Retinal pigment epithelial cell (primary cell): ENCODE results near the gene AAK1.
"Not testable (repeated sequence)": the region's sequence is repeated elsewhere in the genome, so short reads cannot be mapped to it uniquely, and the experiment has no call there.

Experiments used
- DNase-seq: peaks from one replicate; pipeline ENCODE4 v3.0.0-alpha.2; 2010; ENCODE audit warnings: low read depth
- H3K4me3 ChIP-seq: 2 replicates; pipeline ENCODE4 v1.5.1; 2011; ENCODE audit warnings: mild to moderate bottlenecking, low read length, control low read depth, moderate library complexity
- TF ChIP-seq, protein P1 (sequence below): conservative IDR thresholded peaks from 2 replicates; pipeline ENCODE4 v1.5.1; 2011; ENCODE audit warnings: low read depth, low read length, control low read depth, inconsistent platforms

AAK1 gene

DNA sequence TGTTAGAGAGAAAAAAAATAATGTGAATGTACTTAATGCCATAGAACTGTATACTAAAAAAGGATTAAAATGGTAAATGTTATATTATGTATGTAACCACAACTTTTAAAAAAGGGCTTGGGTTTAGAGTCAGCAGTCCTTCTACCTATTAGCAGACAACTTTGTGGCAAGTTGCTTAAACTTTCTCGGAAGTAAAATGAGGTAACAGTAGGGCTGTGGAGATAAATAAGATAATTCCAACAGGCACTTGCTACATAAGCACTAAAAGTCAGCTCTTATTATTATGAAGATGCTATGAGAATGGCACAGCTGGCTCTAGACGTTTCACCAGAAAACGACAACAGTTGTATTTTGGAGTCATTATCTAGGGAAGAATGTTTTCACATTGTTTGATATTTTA lies 31.3 kb downstream of the AAK1 start:
- no peak for DNase-seq
- H3K4me3 ChIP-seq, result no peak overlapping the region
- TF ChIP-seq, protein P1, sequence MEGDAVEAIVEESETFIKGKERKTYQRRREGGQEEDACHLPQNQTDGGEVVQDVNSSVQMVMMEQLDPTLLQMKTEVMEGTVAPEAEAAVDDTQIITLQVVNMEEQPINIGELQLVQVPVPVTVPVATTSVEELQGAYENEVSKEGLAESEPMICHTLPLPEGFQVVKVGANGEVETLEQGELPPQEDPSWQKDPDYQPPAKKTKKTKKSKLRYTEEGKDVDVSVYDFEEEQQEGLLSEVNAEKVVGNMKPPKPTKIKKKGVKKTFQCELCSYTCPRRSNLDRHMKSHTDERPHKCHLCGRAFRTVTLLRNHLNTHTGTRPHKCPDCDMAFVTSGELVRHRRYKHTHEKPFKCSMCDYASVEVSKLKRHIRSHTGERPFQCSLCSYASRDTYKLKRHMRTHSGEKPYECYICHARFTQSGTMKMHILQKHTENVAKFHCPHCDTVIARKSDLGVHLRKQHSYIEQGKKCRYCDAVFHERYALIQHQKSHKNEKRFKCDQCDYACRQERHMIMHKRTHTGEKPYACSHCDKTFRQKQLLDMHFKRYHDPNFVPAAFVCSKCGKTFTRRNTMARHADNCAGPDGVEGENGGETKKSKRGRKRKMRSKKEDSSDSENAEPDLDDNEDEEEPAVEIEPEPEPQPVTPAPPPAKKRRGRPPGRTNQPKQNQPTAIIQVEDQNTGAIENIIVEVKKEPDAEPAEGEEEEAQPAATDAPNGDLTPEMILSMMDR, result no peak

DNA sequence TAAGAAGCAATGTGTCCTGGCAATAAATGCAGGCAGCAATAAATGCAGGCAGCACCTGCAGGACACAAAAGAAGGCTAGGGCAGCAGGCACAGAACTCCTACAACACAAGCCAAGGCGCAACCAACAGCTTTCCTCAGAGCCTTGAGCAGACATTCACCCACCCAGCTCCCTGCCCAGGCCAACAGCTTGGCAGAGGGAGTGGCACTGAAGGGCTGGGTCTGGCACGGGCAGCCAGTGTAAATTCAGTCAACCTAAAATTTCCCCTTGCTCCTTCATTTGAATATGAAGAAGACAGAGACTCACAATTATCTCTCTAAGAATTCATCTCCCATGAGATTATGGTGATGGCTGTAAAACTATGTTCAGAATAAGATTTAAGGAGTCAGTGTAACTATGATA lies 35.4 kb downstream of the AAK1 start:
- no peak overlapping the region for H3K4me3 ChIP-seq
- TF ChIP-seq, protein P1, result no peak
- no peak for DNase-seq

DNA sequence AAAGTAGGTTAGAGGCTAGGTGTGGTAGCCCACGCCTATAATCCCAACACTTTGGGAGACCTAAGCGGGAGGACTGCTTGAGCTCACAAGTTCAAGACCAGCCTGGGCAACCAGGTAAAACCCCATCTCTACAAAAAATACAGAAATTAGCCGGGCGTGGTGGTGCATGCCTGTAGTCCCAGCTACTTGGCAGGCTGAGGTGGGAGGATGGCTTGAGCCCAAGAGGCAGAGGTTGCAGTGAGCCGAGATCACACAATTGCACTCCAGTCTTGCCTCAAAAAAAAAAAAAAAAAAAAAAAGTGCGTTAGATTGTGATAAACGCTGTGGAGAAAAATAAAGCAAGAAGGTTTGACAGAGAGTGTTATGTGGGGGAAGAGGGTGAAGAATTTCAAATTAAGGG lies 36.8 kb downstream of the AAK1 start:
- DNase-seq, H3K4me3 ChIP-seq: not testable (repeated sequence)

DNA sequence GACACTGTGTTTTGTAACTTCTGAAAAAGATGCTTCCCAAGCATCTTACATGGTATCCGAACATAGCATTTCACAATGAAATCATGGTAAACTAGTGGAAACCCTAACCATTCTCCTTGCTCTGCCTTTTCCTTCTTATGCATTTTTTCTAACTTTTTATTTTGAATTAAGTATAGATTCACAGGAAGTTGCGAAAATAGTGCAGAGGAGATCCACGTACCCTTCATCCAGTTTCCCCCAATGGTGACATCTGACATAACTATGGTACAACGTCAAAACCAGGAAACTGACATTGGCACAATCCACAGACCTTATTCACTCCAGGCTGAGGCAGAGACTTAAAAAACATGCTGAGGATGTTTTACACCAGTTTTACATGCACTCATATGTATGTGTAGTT lies 38.3 kb downstream of the AAK1 start:
- no peak for DNase-seq
- TF ChIP-seq, protein P1, result no peak
- H3K4me3 ChIP-seq, result no peak overlapping the region

DNA sequence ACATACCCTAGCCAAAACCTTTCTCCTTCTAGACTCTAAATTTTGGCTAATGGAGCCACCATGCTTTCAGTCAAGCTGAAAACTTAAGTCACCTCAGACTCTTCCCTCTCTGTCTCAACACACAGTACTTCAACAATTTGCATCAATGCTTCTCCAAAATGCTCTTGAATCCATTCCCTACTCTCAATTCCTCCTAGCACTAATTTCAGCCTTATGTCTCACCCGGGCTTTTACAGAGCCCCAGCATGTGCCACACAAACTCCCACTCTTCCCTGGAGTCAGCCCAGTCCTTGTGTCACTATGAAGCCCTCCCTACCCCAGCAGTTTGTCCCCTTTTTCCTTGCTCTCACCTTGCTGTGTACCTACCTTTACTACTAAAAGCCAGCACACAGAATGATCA lies 38.7 kb downstream of the AAK1 start:
- DNase-seq, result no peak
- TF ChIP-seq, protein P1, result no peak
- no peak overlapping the region for H3K4me3 ChIP-seq

DNA sequence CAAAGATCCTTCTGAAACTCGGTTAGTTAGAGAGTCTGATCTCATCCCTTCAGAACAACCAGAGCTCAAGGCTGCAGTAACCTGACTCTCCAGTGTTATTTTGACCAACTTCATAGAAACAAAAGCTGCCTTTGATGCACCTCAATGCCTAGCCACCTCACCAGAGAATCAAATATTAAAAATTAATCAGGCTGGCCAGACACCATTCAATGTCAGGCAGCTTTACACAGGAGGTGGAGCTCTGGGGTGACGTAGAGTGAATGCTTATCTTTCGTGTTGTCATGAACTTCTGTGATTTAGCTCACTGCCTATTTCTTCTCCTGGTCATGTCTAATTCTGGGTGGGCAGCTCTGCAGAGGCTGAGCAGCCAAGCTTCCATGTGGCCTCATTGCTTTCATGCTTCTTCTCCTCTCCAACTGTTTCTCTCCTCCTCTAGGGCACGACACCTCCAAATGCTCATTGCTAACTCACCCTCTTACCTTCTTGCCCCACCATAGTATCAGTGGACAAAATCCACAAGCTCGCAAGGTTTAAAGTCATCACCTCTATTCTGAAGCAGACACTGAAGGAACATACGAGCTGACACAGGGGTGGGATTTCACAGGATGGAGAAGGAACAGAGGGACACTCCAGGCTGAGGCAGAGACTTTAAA lies 39.4 kb downstream of the AAK1 start:
- no peak for DNase-seq
- no peak overlapping the region for H3K4me3 ChIP-seq
- TF ChIP-seq, protein P1, result no peak

DNA sequence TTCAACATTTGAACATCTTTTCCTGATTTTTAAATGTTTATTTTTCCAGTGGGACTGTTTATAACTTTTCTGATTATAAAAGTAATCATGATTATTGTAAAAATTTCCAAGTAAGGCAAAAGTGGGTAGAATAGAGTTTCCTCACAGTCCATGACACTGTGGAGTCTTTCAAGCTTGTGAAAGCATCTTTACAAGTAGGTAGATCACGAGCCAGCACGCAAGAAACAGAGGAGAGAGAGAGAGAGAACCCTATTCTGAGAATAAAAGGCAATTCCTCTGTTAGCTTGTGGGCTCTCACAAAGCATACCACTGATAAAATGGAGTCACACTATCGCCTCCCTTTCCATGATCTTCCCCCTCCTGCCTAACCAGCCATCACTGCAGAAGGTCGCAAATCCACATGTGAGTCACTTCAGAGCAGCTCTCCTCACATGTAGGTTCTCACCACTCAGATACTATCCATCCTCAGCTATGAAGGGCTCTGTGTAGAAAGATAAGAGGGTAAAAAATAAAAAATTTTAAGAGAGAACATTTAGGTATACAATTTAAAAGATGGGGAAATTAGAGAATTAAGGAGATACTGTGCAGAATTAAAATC lies 40.3 kb downstream of the AAK1 start:
- no peak overlapping the region for H3K4me3 ChIP-seq
- TF ChIP-seq, protein P1, result no peak
- DNase-seq, result no peak
